Cardiac fibroblast (primary cell): ENCODE measurements around the gene FCN1.

Source experiments
- DNase-seq, 2 donors: peaks; one replicate each; pipeline versions ENCODE4 v3.0.0 to v3.0.0-alpha.2; 2010; ENCODE audit warnings: low read depth in 2 of 2
- H3K4me3 ChIP-seq, 2 donors: replicated peaks in 1 of 2; 1 replicate in 1 of 2; 2 replicates in 1 of 2; pipeline ENCODE4 v1.5.1; 2011; ENCODE audit warnings: low read depth in 2 of 2, low read length in 2 of 2, mild to moderate bottlenecking in 2 of 2, moderate library complexity in 1 of 2
- TF ChIP-seq, protein P1 (sequence below): IDR thresholded peaks from one replicate; pipeline ENCODE4 v1.5.1; 2011; ENCODE audit warnings: low read depth, mild to moderate bottlenecking, low read length, inconsistent platforms

Gene FCN1

DNA sequence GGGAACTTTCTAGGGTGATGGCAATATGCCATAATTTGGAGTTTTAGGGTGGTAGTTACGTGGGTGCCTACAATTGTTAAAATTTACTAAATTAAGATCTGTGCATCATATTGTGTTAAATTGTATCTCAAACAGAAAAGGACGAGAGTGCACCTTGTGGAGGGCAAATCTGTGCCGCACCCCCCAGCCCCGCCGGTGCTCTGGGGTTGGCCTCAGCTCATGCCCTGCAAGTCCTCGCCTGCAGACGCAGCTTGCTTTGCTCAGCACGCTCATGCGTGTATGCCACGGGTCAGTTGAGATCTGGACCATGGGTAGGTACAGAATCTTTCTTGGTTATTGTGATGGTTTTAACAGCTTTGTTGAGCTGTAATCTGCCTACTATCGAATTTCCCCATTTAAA is 33.7 kb upstream of the FCN1 start:
- no peak overlapping the region for H3K4me3 ChIP-seq
- DNase-seq = no peak
- TF ChIP-seq, protein P1, sequence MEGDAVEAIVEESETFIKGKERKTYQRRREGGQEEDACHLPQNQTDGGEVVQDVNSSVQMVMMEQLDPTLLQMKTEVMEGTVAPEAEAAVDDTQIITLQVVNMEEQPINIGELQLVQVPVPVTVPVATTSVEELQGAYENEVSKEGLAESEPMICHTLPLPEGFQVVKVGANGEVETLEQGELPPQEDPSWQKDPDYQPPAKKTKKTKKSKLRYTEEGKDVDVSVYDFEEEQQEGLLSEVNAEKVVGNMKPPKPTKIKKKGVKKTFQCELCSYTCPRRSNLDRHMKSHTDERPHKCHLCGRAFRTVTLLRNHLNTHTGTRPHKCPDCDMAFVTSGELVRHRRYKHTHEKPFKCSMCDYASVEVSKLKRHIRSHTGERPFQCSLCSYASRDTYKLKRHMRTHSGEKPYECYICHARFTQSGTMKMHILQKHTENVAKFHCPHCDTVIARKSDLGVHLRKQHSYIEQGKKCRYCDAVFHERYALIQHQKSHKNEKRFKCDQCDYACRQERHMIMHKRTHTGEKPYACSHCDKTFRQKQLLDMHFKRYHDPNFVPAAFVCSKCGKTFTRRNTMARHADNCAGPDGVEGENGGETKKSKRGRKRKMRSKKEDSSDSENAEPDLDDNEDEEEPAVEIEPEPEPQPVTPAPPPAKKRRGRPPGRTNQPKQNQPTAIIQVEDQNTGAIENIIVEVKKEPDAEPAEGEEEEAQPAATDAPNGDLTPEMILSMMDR = no peak

DNA sequence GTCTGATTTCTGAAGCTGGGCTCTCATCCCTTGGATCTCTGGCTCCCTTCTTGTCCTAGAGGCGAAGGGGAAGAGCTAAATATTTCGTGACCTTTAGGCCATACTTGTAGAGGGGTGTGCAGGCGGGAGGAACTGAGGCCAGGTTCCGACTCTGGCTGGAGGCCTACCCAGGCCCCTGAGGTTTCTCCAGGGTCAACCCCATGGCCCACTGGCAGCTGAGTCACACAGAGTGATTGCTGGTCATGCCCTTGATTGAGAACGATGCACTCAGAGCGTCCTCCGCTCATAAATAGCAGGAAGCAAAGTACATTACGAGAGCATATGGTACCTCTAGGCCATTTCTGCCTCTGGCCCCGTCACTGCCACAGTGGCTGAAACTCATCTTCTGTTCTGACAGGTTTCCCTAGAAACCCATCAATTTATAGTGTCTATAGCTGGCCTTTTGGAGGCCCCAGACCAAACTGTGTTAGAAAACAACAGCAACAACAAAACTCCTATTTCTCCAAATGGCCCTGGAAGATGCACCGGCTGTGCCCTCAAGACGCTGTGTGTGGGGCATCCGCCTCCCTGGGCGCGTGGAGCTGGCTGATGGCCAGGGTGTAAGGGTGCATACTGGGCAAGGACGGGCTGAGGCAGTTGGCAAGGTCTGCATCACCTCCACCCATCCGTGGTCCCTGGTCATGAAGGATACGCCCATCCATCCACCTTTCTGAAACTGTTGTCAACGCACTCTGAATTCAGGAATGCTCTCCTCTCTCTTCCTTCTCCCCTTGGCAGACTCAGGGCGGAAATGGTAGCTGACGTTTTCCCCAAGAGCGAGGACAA is 32.9 kb upstream of the FCN1 start:
- H3K4me3 ChIP-seq = no peak overlapping the region
- TF ChIP-seq, protein P1 = no peak
- DNase-seq = no peak

DNA sequence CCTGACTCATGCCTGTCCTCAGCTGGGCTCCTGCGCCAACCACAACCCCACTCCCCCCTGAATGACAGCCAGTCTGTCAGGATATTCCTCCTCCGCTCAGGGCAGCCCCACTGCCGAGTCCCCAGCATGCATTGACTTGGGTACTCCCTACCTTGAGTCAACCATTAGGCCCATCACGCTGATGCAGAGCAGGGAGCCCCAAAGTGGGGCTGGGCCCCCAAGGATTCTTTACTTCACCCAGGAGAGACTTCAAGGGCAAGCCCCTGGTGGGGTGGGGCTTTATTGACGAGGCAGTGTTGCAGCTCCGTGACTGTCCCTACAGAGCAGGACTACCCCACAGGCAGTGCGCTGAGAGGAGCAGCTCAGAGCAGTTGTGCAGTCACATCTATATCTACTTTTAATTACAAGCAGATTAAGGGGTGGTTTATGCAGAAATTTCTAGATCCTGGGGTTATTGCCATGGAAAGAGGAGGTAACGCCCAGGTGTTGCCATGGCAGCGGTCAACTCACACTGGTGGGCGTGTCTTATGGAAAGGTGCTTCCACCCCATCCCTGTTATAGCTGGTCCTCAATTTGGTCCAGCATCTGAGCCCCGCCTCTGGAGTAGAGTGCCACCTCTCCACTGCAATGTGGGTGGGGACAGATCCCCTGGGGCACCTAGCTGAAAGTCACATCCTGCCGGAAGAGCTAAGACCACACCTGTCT is 32.1 kb upstream of the FCN1 start:
- TF ChIP-seq, protein P1 = no peak
- no peak overlapping the region for H3K4me3 ChIP-seq
- no peak for DNase-seq

DNA sequence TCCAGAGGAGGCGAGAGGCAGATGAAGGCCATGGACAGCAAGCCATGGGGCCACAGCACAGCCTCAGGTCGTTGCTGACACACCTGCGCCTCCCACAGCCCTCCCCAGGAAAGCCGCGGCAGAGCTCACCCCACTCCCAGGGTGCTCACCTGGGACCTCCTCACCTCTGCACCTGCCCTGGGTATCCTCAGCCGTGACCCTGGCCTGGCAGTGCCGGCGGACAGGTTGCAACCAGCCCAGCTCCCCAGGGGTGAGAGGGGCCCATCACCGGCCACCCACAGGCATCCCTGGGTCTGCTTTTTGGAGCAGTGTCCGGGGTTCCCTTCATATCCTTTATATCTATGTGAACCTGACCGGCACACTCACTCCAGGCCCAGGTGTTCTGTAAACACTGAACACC is 30.4 kb upstream of the FCN1 start:
- H3K4me3 ChIP-seq = no peak overlapping the region
- no peak for DNase-seq

DNA sequence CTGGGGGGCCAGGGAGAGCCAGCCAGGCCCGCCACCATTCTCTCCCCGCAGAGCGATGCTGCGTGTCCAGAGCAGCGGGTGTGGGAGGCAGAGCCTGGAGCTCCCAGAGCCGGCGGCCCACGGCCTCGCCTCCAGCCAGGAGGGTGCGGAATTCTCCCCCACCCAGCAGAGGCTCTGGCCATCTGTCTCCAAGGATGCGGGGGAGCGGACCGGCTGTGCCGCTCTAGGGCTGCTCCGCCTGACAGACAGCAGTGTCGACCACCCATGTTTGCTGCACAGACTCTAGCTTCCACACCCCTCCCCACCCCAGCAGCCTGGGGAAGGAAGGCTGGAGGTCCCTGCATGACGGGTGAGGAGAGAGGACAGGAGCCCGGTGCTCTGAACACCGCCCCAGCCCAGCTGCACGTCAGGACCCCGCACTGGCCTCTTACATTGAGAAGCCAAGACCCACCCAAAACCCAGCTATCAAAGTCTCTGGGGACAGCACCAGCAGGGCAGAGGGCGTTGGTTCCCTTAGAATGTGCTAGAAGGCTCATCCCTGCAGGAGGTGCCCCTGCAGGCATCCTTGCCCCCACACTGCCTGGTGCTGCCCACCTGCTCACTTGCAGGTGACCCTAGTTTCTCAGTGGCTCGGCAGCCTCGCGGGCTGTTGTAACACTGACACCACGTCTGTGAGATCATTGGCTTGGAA is 29.7 kb upstream of the FCN1 start:
- TF ChIP-seq, protein P1 = no peak
- no peak for DNase-seq
- no peak overlapping the region for H3K4me3 ChIP-seq

More for the DNA sequence above, 30.4 kb upstream of the FCN1 start:
- TF ChIP-seq, protein P1 = no peak

DNA sequence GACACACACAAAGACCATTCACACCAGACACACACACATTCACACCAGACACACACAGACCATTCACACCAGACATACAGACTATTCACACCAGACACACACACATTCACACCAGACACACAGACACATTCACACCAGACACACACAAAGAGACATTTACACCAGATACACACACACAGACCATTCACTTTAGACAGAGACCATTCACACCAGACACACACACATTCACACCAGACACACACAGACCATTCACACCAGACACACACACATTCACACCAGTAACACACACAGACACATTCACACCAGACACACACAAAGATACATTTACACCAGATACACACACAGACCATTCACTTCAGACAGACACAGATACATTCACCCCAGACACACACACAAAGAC is 29.0 kb upstream of the FCN1 start:
- DNase-seq = no peak
- TF ChIP-seq, protein P1 = no peak

More for the DNA sequence above, 29.0 kb upstream of the FCN1 start:
- no peak overlapping the region for H3K4me3 ChIP-seq
